ENCODE data around the gene STK39.

- TF ChIP-seq CTCF (IDR thresholded peaks at IDR 0.05; ENCODE audit: poor library complexity, severe bottlenecking), result no peak
- TF ChIP-seq MXI1 (conservative IDR thresholded peaks at IDR 0.05; ENCODE audit: poor library complexity, severe bottlenecking), result no peak
- TF ChIP-seq POLR2AphosphoS5 (IDR thresholded peaks at IDR 0.05), result no peak
- no peak for TF ChIP-seq RAD21 (conservative IDR thresholded peaks at IDR 0.05)
- TF ChIP-seq REST (IDR thresholded peaks at IDR 0.05; ENCODE audit: borderline replicate concordance), result no peak
- TF ChIP-seq EP300 (conservative IDR thresholded peaks at IDR 0.05; ENCODE audit: poor library complexity, severe bottlenecking), result no peak
- no peak for TF ChIP-seq EZH2 (IDR thresholded peaks at IDR 0.05; ENCODE audit: borderline replicate concordance, insufficient read depth, low read length, poor library complexity, severe bottlenecking)
- no peak for TF ChIP-seq SMC3 (conservative IDR thresholded peaks at IDR 0.05; ENCODE audit: poor library complexity)
Measured at GRCh38 chr2:168135121-168135520, 112.3 kb downstream of the STK39 start.
